A549 (cell line): ENCODE results near the gene CDR2. TPM values are rescaled to one million over a fixed set of nuclear protein-coding genes. Genes with fewer than 3 reads are reported as not detected.

ENCODE experiments used
- ATAC-seq, 2 experiments: fragments of 200-7000 bp in 1 of 2; fragments of >200 bp in 1 of 2; cut with Nextera tagmentation in 1 of 2; cut with Tn5 transposase in 1 of 2; 3 replicates each; pipeline versions ENCODE4 v1.8.0 to v1.9.1; 2018 to 2020; ENCODE audit warnings: mild to moderate bottlenecking in 1 of 2, moderate library complexity in 1 of 2
- CTCF ChIA-PET: fragments of 300-600 bp; sonication (Branson Sonifier 250); formaldehyde crosslinking; extraction: SDS; loops from one replicate; lab custom pipeline; 2021; ENCODE audit warnings: antibody characterized with exemption, inconsistent platforms; lab: Yijun Ruan, JAX
- POLR2A ChIA-PET: fragments of 350-600 bp; formaldehyde crosslinking; extraction: SDS; loops from one replicate; lab custom pipeline; 2021; ENCODE audit warnings: antibody characterized with exemption, inconsistent platforms; lab: Yijun Ruan, JAX
- DNase-seq, 2 experiments: peaks; one replicate each; pipeline versions ENCODE4 v3.0.0 to v3.0.0-alpha.2; 2011 to 2016; ENCODE audit warnings: low read depth in 1 of 2, low spot score in 1 of 2
- FAIRE-seq: peaks from 2 replicates; lab custom pipeline; 2011; peaks lifted over from hg19 to GRCh38; lab: Jason Lieb, UNC
- H3K27ac ChIP-seq, 2 experiments: fragments of >200 bp; sonication (Bioruptor Twin); formaldehyde crosslinking; 3 replicates each; pipeline ENCODE4 v1.5.1; 2016 to 2017
- H3K4me1 ChIP-seq: fragments of >200 bp; sonication (Bioruptor Twin); formaldehyde crosslinking; 3 replicates; pipeline ENCODE4 v1.6.1; 2016
- H3K4me2 ChIP-seq: fragments of >200 bp; sonication (Bioruptor Twin); formaldehyde crosslinking; 3 replicates; pipeline ENCODE4 v1.6.1; 2016
- H3K4me3 ChIP-seq: fragments of >200 bp; sonication (Bioruptor Twin); formaldehyde crosslinking; 3 replicates; pipeline ENCODE4 v1.5.1; 2016
- H3K9me3 ChIP-seq: fragments of >200 bp; sonication (Bioruptor Twin); formaldehyde crosslinking; 3 replicates; pipeline ENCODE4 v1.6.1; 2016
- CHD2 ChIP-seq: fragments of 150-350 bp; IDR thresholded peaks from 2 replicates; pipeline ENCODE4 v1.6.1; 2014; ENCODE audit warnings: low read length; ENCODE audit not compliant: partially characterized antibody
- EHF ChIP-seq: fragments of 250-450 bp; sonication (Bioruptor Pico); IDR thresholded peaks from 2 replicates; pipeline ENCODE4 v1.5.0; 2020; ENCODE audit warnings: mild to moderate bottlenecking
- EP300 ChIP-seq, 2 experiments: fragments of >200 bp; sonication (Bioruptor Twin); formaldehyde crosslinking; IDR thresholded peaks; 2 replicates in 1 of 2; 3 replicates in 1 of 2; pipeline ENCODE4 v1.6.1; 2016 to 2017
- ESRRA ChIP-seq: fragments of 150-350 bp; IDR thresholded peaks from 2 replicates; pipeline ENCODE4 v1.6.1; 2014; ENCODE audit warnings: mild to moderate bottlenecking, low read length, borderline replicate concordance
- FOSB ChIP-seq: fragments of 250-450 bp; sonication (Bioruptor Pico); IDR thresholded peaks from 2 replicates; pipeline ENCODE4 v1.5.0; 2020; ENCODE audit warnings: mild to moderate bottlenecking, moderate library complexity
- HDAC2 ChIP-seq: fragments of 200-600 bp; sonication (generic); IDR thresholded peaks from 2 replicates; pipeline ENCODE4 v1.6.1; 2016
- MAFK ChIP-seq: fragments of 450-650 bp; IDR thresholded peaks from 2 replicates; pipeline ENCODE4 v1.6.1; 2014; ENCODE audit not compliant: partially characterized antibody
- MYC ChIP-seq: IDR thresholded peaks from 2 replicates; pipeline ENCODE4 v1.6.1; 2012; ENCODE audit warnings: mild to moderate bottlenecking, inconsistent platforms, low read length, improper control_type of control experiment, borderline replicate concordance
- NPAS2 ChIP-seq: fragments of 250-450 bp; sonication (Bioruptor Pico); IDR thresholded peaks from 2 replicates; pipeline ENCODE4 v1.8.0; 2022; ENCODE audit warnings: mild to moderate bottlenecking, moderate library complexity, borderline replicate concordance
- NR3C1 ChIP-seq: fragments of >200 bp; sonication (Bioruptor Twin); formaldehyde crosslinking; IDR thresholded peaks from 3 replicates; pipeline ENCODE4 v1.6.1; 2017
- PBX3 ChIP-seq: IDR thresholded peaks from 2 replicates; pipeline ENCODE4 v1.6.1; 2012
- PHF8 ChIP-seq: fragments of 200-600 bp; sonication (generic); IDR thresholded peaks from 2 replicates; pipeline ENCODE4 v1.6.1; 2016; ENCODE audit warnings: low read depth, mild to moderate bottlenecking, antibody characterized with exemption, moderate library complexity, borderline replicate concordance
- RAD21 ChIP-seq, 2 experiments: fragments of >200 bp in 1 of 2; sonication (Bioruptor Twin) in 1 of 2; formaldehyde crosslinking in 1 of 2; IDR thresholded peaks in 1 of 2; conservative IDR thresholded peaks in 1 of 2; 2 replicates in 1 of 2; 3 replicates in 1 of 2; pipeline ENCODE4 v1.6.1; 2012 to 2018; ENCODE audit warnings: inconsistent platforms in 1 of 2
- RCOR1 ChIP-seq: fragments of 150-350 bp; IDR thresholded peaks from 2 replicates; pipeline ENCODE4 v1.6.1; 2014; ENCODE audit warnings: antibody characterized with exemption, low read length, low read depth
- REST ChIP-seq: fragments of 200-600 bp; sonication (generic); IDR thresholded peaks from 2 replicates; pipeline ENCODE4 v1.6.1; 2016; ENCODE audit warnings: antibody characterized with exemption, mild to moderate bottlenecking, moderate library complexity
- RNF2 ChIP-seq: fragments of 200-600 bp; sonication (generic); IDR thresholded peaks from 2 replicates; pipeline ENCODE4 v1.6.1; 2016; ENCODE audit warnings: low read depth, mild to moderate bottlenecking, antibody characterized with exemption, moderate library complexity, borderline replicate concordance
- SREBF2 ChIP-seq: fragments of 450-650 bp; IDR thresholded peaks from 2 replicates; pipeline ENCODE4 v1.6.1; 2014; ENCODE audit warnings: mild to moderate bottlenecking, moderate library complexity
- TFCP2L1 ChIP-seq: fragments of 250-450 bp; sonication (Bioruptor Pico); IDR thresholded peaks from 2 replicates; pipeline ENCODE4 v1.5.0; 2021; ENCODE audit warnings: mild to moderate bottlenecking
- ZC3H11A ChIP-seq: fragments of 450-650 bp; IDR thresholded peaks from 2 replicates; pipeline ENCODE4 v1.6.1; 2014; ENCODE audit warnings: antibody characterized with exemption, mild to moderate bottlenecking
- ZFP36 ChIP-seq: fragments of 450-650 bp; IDR thresholded peaks from 2 replicates; pipeline ENCODE4 v1.6.1; 2014; ENCODE audit warnings: borderline replicate concordance; ENCODE audit not compliant: partially characterized antibody
- ZNF302 ChIP-seq: fragments of 250-450 bp; sonication (Bioruptor Pico); IDR thresholded peaks from 2 replicates; pipeline ENCODE4 v1.9.0; 2021; ENCODE audit warnings: inconsistent platforms, mild to moderate bottlenecking, moderate library complexity
- ZSCAN20 ChIP-seq: fragments of 250-450 bp; sonication (Bioruptor Pico); IDR thresholded peaks from 2 replicates; pipeline ENCODE4 v1.8.0; 2022; ENCODE audit warnings: mild to moderate bottlenecking, moderate library complexity
- WGBS: methylation state at CpG from one replicate; pipeline ENCODE4 v1.1.6; 2017; ENCODE audit errors: missing lambda C conversion rate; 5-methylcytosine and 5-hydroxymethylcytosine counted together
- polyA plus RNA-seq, 4 experiments: library from polyadenylated mRNA; depleted of rRNA in 3 of 4; stranded (reverse); fragments of >200 nt; fragmentation: RNase III in 1 of 4; extraction: RNeasy Plus Mini Kit Qiagen cat#74134 plus additional on column Dnase treatment in 1 of 4; gene quantifications; 2 replicates in 3 of 4; 3 replicates in 1 of 4; pipeline ENCODE4 v1.2.3, GENCODE V29; 2011 to 2017
- TF ChIP-seq, protein P1 (sequence below): fragments of >200 bp; sonication (Bioruptor Twin); formaldehyde crosslinking; IDR thresholded peaks from 3 replicates; pipeline ENCODE4 v1.6.1; 2016
- TF ChIP-seq, protein P2 (sequence below): fragments of >200 bp; sonication (Bioruptor Twin); formaldehyde crosslinking; IDR thresholded peaks from 2 replicates; pipeline ENCODE4 v1.6.1; 2016
- TF ChIP-seq, protein P3 (sequence below): fragments of 250-450 bp; sonication (Bioruptor Pico); IDR thresholded peaks from 2 replicates; pipeline ENCODE4 v1.5.0; 2020; ENCODE audit warnings: low read depth, mild to moderate bottlenecking, moderate library complexity

Gene CDR2
- polyA plus RNA-seq, 2 of the 4 experiments (the other 2 are of a cell fraction) = 29.3 to 44.3 TPM

- no peak overlapping the region for H3K4me2 ChIP-seq
- H3K9me3 ChIP-seq = no peaks in the 10 kb centered on the region
- POLR2A ChIA-PET = no interaction called here
- ATAC-seq = no peak
- no peak for DNase-seq
- CTCF ChIA-PET = interaction anchor here (0.5 to 16.3 kb wide), 3 partner anchors 15 to 1084 kb away, joined by 3 to 320 read pairs (median 160); partner anchors contain the start of gene EEF2K
- H3K27ac ChIP-seq = no peak overlapping the region
- H3K4me3 ChIP-seq = no peak overlapping the region
- TF ChIP-seq SREBF2 = no peak
- TF ChIP-seq FOSB (CRISPR knock-in tag) = no peak
- TF ChIP-seq, protein P1, sequence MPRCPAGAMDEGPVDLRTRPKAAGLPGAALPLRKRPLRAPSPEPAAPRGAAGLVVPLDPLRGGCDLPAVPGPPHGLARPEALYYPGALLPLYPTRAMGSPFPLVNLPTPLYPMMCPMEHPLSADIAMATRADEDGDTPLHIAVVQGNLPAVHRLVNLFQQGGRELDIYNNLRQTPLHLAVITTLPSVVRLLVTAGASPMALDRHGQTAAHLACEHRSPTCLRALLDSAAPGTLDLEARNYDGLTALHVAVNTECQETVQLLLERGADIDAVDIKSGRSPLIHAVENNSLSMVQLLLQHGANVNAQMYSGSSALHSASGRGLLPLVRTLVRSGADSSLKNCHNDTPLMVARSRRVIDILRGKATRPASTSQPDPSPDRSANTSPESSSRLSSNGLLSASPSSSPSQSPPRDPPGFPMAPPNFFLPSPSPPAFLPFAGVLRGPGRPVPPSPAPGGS = no peak
- TF ChIP-seq ZSCAN20 = no peak
- TF ChIP-seq CHD2 = no peak
- TF ChIP-seq PBX3 = no peak
- TF ChIP-seq MAFK = no peak
- TF ChIP-seq RCOR1 = no peak
- no peak for TF ChIP-seq ZFP36
- TF ChIP-seq ESRRA = no peak
- no peak for TF ChIP-seq NPAS2 (CRISPR knock-in tag)
- WGBS = 94% methylated on average over 9 of the region's 9 CpGs
- H3K4me1 ChIP-seq = no peaks in the 10 kb centered on the region
- no peak for FAIRE-seq
These were observed 67.6 kb downstream of the CDR2 start for GRCh38 chr16:22306788-22307187.

DNA sequence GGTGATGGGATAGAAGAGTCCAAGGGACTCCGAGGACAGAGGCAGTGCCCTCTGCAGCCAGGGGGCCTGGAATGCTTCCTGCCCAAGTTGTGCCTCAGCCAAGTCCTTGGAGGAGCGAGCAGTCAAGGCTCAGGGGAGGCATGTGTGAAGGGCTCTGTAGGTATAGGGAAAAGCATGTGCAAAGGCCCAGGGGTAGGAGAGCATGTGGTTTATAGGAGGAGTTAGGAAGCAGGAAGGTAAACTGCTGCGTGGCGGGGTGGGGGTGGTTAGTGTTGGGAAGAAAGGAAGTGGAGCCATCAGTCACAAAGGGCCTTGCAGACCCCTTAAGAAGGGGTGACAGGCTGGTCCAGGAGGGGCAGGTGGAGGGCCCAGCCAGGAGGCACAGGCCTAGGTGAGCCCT, 70.0 kb downstream of the CDR2 start:
- TF ChIP-seq EP300 (IDR thresholded peaks at IDR 0.05) = no peak
- no peak for TF ChIP-seq EHF (CRISPR knock-in tag)
- TF ChIP-seq, protein P2, sequence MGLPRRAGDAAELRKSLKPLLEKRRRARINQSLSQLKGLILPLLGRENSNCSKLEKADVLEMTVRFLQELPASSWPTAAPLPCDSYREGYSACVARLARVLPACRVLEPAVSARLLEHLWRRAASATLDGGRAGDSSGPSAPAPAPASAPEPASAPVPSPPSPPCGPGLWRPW = no peak
- TF ChIP-seq RNF2 = no peak
- no peak for TF ChIP-seq PHF8
- no peak for TF ChIP-seq REST
- TF ChIP-seq ZC3H11A = no peak
- TF ChIP-seq, protein P3, sequence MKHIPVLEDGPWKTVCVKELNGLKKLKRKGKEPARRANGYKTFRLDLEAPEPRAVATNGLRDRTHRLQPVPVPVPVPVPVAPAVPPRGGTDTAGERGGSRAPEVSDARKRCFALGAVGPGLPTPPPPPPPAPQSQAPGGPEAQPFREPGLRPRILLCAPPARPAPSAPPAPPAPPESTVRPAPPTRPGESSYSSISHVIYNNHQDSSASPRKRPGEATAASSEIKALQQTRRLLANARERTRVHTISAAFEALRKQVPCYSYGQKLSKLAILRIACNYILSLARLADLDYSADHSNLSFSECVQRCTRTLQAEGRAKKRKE (CRISPR knock-in tag) = no peak
- no peak for TF ChIP-seq ZNF302
- TF ChIP-seq RAD21 (conservative IDR thresholded peaks at IDR 0.05 in 1 of 2, IDR thresholded peaks at IDR 0.05 in 1 of 2) = no peak
- TF ChIP-seq HDAC2 = no peak
- TF ChIP-seq NR3C1 = no peak
- TF ChIP-seq TFCP2L1 = no peak
- TF ChIP-seq MYC = no peak
- ChIA-PET POLR2A (interaction anchor here (0.6 kb wide), 1 partner anchor 113 kb away, joined by 3 read pairs; no protein-coding TSS in a partner anchor), CTCF (interaction anchor here (12.5 to 16.3 kb wide), 2 partner anchors 18 to 104 kb away, joined by 160 to 320 read pairs; partner anchors contain the start of gene EEF2K)
- WGBS = 88% methylated on average over 4 of the region's 4 CpGs
- peaks cover 5% of the 10 kb centered on the region; the same call in 2 of the 3 replicates for H3K4me1 ChIP-seq
- H3K27ac ChIP-seq = no peak overlapping the region
- no peak for FAIRE-seq
- H3K4me3 ChIP-seq = no peak overlapping the region
- no peak overlapping the region for H3K4me2 ChIP-seq
- no peak for DNase-seq
- no peaks in the 10 kb centered on the region for H3K9me3 ChIP-seq
- ATAC-seq = no peak
